Measurements from ENCODE around the gene GPX7. TPM values are rescaled to one million over a fixed set of nuclear protein-coding genes. Genes with fewer than 3 reads are reported as not detected.

GPX7 gene
- total RNA-seq, 4 donors from 2014 or later, result 1.7 to 13.0 (median 6.6) TPM

GRCh38 chr1:52645261-52645660 lies 43.1 kb downstream of the GPX7 start:
- no peaks in the 10 kb centered on the region for H3K9me3 ChIP-seq
- intact Hi-C loops (cut with DNase I; ENCODE audit: low total_unique reads) (no loop called here), in situ Hi-C loops (cut with MboI; ENCODE audit: low sequenced_read_pairs in 4 of 4) (no loop called here)
- no peaks in the 10 kb centered on the region for H3K4me1 ChIP-seq
- DNase-seq, result no peak
- ATAC-seq, result no peak
- H3K27ac ChIP-seq, result no peak overlapping the region
- TF ChIP-seq, protein P1, sequence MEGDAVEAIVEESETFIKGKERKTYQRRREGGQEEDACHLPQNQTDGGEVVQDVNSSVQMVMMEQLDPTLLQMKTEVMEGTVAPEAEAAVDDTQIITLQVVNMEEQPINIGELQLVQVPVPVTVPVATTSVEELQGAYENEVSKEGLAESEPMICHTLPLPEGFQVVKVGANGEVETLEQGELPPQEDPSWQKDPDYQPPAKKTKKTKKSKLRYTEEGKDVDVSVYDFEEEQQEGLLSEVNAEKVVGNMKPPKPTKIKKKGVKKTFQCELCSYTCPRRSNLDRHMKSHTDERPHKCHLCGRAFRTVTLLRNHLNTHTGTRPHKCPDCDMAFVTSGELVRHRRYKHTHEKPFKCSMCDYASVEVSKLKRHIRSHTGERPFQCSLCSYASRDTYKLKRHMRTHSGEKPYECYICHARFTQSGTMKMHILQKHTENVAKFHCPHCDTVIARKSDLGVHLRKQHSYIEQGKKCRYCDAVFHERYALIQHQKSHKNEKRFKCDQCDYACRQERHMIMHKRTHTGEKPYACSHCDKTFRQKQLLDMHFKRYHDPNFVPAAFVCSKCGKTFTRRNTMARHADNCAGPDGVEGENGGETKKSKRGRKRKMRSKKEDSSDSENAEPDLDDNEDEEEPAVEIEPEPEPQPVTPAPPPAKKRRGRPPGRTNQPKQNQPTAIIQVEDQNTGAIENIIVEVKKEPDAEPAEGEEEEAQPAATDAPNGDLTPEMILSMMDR (IDR thresholded peaks at IDR 0.05 in 4 of 5, conservative IDR thresholded peaks at IDR 0.05 in 1 of 5), result no peak
- TF ChIP-seq POLR2A (IDR thresholded peaks at IDR 0.05), result no peak
- no peaks in the 10 kb centered on the region for H3K27me3 ChIP-seq
- H3K4me3 ChIP-seq, result no peak overlapping the region
- no peaks in the 10 kb centered on the region for H3K36me3 ChIP-seq

GRCh38 chr1:52651904-52652303 lies 49.7 kb downstream of the GPX7 start:
- no peaks in the 10 kb centered on the region for H3K36me3 ChIP-seq
- H3K9me3 ChIP-seq, result no peaks in the 10 kb centered on the region
- H3K27me3 ChIP-seq, result no peaks in the 10 kb centered on the region
- in situ Hi-C loops (cut with MboI; ENCODE audit: low sequenced_read_pairs in 4 of 4), result loop anchor here in 1 of 4 donors (25.0 kb wide), 1 partner anchor 515 kb away; the partner anchor contains the start of gene ZFYVE9
- no peak for TF ChIP-seq POLR2A (IDR thresholded peaks at IDR 0.05)
- TF ChIP-seq, protein P1 (IDR thresholded peaks at IDR 0.05 in 4 of 5, conservative IDR thresholded peaks at IDR 0.05 in 1 of 5), result no peak
- ATAC-seq, result peak; percentile 62 to 76
- intact Hi-C loops (cut with DNase I; ENCODE audit: low total_unique reads), result no loop called here
- DNase-seq, result no peak
- peak overlapping the region; percentile 12 to 45 (median 24) for H3K27ac ChIP-seq
- H3K4me3 ChIP-seq, result no peak overlapping the region
- peaks cover 0 to 11% of the 10 kb centered on the region in 2 donors for H3K4me1 ChIP-seq

DNA sequence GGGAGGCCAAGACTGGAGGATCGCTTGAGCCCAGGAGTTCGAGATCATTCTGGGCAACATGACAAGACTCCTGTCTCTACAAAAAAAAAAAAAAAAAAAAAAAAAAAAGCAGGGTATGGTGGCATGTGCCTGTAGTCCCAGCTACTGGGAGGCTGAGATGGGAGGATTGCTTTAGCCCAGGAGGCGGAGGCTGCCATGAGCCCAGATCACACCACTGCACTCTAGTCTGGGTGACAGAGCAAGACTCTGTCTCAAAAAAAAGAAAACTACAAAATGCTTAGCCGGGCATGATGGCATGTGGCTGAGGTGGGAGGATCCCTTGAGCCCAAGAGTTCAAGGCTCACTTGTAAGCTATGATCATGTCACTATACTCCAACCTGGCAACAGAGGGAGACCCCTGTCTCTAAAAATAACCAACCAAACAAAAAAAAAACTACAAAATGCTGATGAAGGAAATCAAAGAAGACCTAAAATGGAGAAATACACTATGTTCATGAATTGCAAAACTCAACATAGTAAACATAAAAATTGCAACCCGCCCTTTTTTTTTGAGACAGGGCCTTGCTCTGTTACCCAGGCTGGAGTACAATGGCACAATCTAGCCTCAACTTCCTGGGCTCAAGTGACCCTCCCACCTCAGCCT lies 51.2 kb downstream of the GPX7 start:
- in situ Hi-C loops (cut with MboI; ENCODE audit: low sequenced_read_pairs in 4 of 4), result loop anchor here in 1 of 4 donors (25.0 kb wide), 1 partner anchor 516 kb away; the partner anchor contains the start of gene ZFYVE9
- H3K36me3 ChIP-seq, result no peaks in the 10 kb centered on the region
- no peak for DNase-seq
- ATAC-seq, result no peak
- TF ChIP-seq, protein P1 (IDR thresholded peaks at IDR 0.05 in 4 of 5, conservative IDR thresholded peaks at IDR 0.05 in 1 of 5), result no peak
- TF ChIP-seq POLR2A (IDR thresholded peaks at IDR 0.05), result no peak
- H3K4me3 ChIP-seq, result no peak overlapping the region
- H3K27ac ChIP-seq, result no peak overlapping the region
- H3K9me3 ChIP-seq, result no peaks in the 10 kb centered on the region
- H3K4me1 ChIP-seq, result peaks cover 2 to 17% of the 10 kb centered on the region in 2 donors
- H3K27me3 ChIP-seq, result no peaks in the 10 kb centered on the region
- intact Hi-C loops (cut with DNase I; ENCODE audit: low total_unique reads), result no loop called here

GRCh38 chr1:52654063-52654462 lies 51.9 kb downstream of the GPX7 start:
- DNase-seq (no peak), ATAC-seq (no peak)
- Histone ChIP-seq H3K4me1 (peaks cover 7 to 21% of the 10 kb centered on the region in 2 donors), H3K36me3 (no peaks in the 10 kb centered on the region), H3K27ac (no peak overlapping the region), H3K4me3 (no peak overlapping the region), H3K27me3 (no peaks in the 10 kb centered on the region), H3K9me3 (no peaks in the 10 kb centered on the region)
- in situ Hi-C loops (cut with MboI; ENCODE audit: low sequenced_read_pairs in 4 of 4), result loop anchor here in 1 of 4 donors (25.0 kb wide), 1 partner anchor 517 kb away; the partner anchor contains the start of gene ZFYVE9
- TF ChIP-seq, protein P1 (IDR thresholded peaks at IDR 0.05 in 4 of 5, conservative IDR thresholded peaks at IDR 0.05 in 1 of 5), result no peak
- intact Hi-C loops (cut with DNase I; ENCODE audit: low total_unique reads), result no loop called here
